Heart left ventricle (tissue), 16 donors: ENCODE data around the gene LPIN1. TPM values are rescaled to one million over a fixed set of nuclear protein-coding genes. Genes with fewer than 3 reads are reported as not detected.

ENCODE experiments used
- ATAC-seq, 4 donors: fragments of 200-7000 bp; cut with Tn5 transposase; one replicate each; pipeline ENCODE4 v1.9.1; 2020 to 2022; ENCODE audit warnings: moderate library complexity in 4 of 4, mild to moderate bottlenecking in 3 of 4, moderate number of reproducible peaks in 1 of 4
- DNase-seq, 5 donors: peaks; one replicate each; pipeline ENCODE4 v3.0.0-alpha.2; 2020
- H3K27ac ChIP-seq, 12 donors: fragments of 200-600 bp; sonication (generic) in 4 of 12; one replicate each; pipeline versions ENCODE4 v1.5.0 to v1.8.0; 2016 to 2022; ENCODE audit warnings: mild to moderate bottlenecking in 2 of 12
- H3K27me3 ChIP-seq, 9 donors: fragments of 200-600 bp; sonication (generic) in 2 of 9; one replicate each; pipeline versions ENCODE4 v1.5.1 to v1.8.0; 2016 to 2022; ENCODE audit warnings: mild to moderate bottlenecking in 3 of 9
- H3K36me3 ChIP-seq, 9 donors: fragments of 200-600 bp; sonication (generic) in 2 of 9; one replicate each; pipeline versions ENCODE4 v1.5.0 to v1.8.0; 2018 to 2022; ENCODE audit warnings: mild to moderate bottlenecking in 2 of 9
- H3K4me1 ChIP-seq, 12 donors: fragments of 200-600 bp; sonication (generic) in 4 of 12; one replicate each; pipeline versions ENCODE4 v1.5.0 to v1.8.0; 2016 to 2022; ENCODE audit warnings: mild to moderate bottlenecking in 3 of 12
- H3K4me3 ChIP-seq, 12 donors: fragments of 200-600 bp; sonication (generic) in 4 of 12; one replicate each; pipeline versions ENCODE4 v1.5.0 to v1.8.0; 2017 to 2022; ENCODE audit warnings: mild to moderate bottlenecking in 9 of 12, moderate library complexity in 4 of 12
- H3K9me3 ChIP-seq, 12 donors: fragments of 200-600 bp; sonication (generic) in 4 of 12; one replicate each; pipeline versions ENCODE4 v1.5.0 to v1.8.0; 2016 to 2022; ENCODE audit warnings: mild to moderate bottlenecking in 1 of 12
- CTCF ChIP-seq, 12 donors: fragments of 200-600 bp; sonication (generic) in 4 of 12; IDR thresholded peaks; one replicate each; pipeline versions ENCODE4 v1.5.0 to v1.8.0; 2018 to 2022; ENCODE audit warnings: antibody characterized with exemption in 12 of 12, mild to moderate bottlenecking in 5 of 12
- POLR2A ChIP-seq, 2 donors: fragments of 450-650 bp; IDR thresholded peaks; one replicate each; pipeline ENCODE4 v1.6.1; 2017; ENCODE audit warnings: antibody characterized with exemption in 2 of 2, mild to moderate bottlenecking in 2 of 2, moderate library complexity in 2 of 2
- WGBS, 4 donors: extraction: QIAGEN DNeasy Blood & Tissue Kit in 2 of 4; methylation state at CpG; one replicate each; pipeline versions ENCODE4 v1.1.5 to v1.1.7; 2013 to 2018; 5-methylcytosine and 5-hydroxymethylcytosine counted together
- intact Hi-C, 10 donors: fragments of 100-400 bp; cut with DNase I; formaldehyde crosslinking; loops; one replicate each; pipeline versions ENCODE4 v1.11.1 to v1.14.2; 2022
- polyA plus RNA-seq, 2 donors: library from polyadenylated mRNA; stranded (reverse); fragments of 200-250 nt; gene quantifications; one replicate each; pipeline ENCODE4 v1.2.3, GENCODE V29; 2013
- total RNA-seq, 9 donors: library from RNA; depleted of rRNA in 2 of 9; stranded (reverse); fragments of >200 nt in 2 of 9; fragmentation: NEBNext Ultra II Directional in 3 of 9; extraction: Animal tissue kit (Norgen Biotek cat#: 25700) in 3 of 9; gene quantifications; one replicate each; pipeline versions ENCODE4 v1.1.0 to v1.2.4, GENCODE V29; 2016 to 2023
- donor health status: ischemic (EF 13 %, LVEDD 7.1; RV severe dilation, severe dysfunction).
- donor health status: healthy with polysubstance abuse.
- donor health status: DM: no; HTN: yes; CAD: no.
- donor health status: DM: no; HTN: no; CAD: no.
- donor health status: ischemic (EF 25% LVEDD 6.9; RV normal size, moderate dysfunction).
- donor health status: ischemic (EF 25% LVEDD 5.7; RV mildly dilated, moderate dysfunction).
- donor health status: healthy.
- donor health status: DM: yes; HTN: yes; CAD: no.
- donor health status: ischemic (EF 35%, LVEDD 5.7; RV mildly dilated, moderate dysfunction).
- donor health status: nonischemic (EF 11% LVEDD 7.7; RV severe dilation, severe dysfunction).
- donor health status: DM: yes; HTN: yes; CAD: no.
- donor health status: PGD.
- donor health status: ischemic (EF 29% LVEDD 5.4; RV normal size, mild dysfunction).
- donor health status: nonischemic (EF 23%, LVEDD 6.1; RV moderate dilation, normal function).

Gene LPIN1
- total and polyA plus RNA-seq, 11 donors, result 15.0 to 57.1 (median 43.8) TPM

- Histone ChIP-seq H3K9me3 (no peaks in the 10 kb centered on the region), H3K4me1 (peaks cover 0 to 22% (median 0%) of the 10 kb centered on the region in 12 donors), H3K4me3 (no peak overlapping the region), H3K36me3 (no peaks in the 10 kb centered on the region), H3K27me3 (peaks cover 0 to 10% (median 3%) of the 10 kb centered on the region in 9 donors), H3K27ac (no peak overlapping the region)
- intact Hi-C loops, result no loop called here
- 69 to 76% (median 74%) methylated on average over 5 of the region's 5 CpGs for WGBS, 4 donors
- DNase-seq (no peak), ATAC-seq (no peak)
- TF ChIP-seq CTCF (IDR thresholded peaks at IDR 0.05), result no peak
- TF ChIP-seq POLR2A (IDR thresholded peaks at IDR 0.05), result no peak
Measured at GRCh38 chr2:11718606-11719005, 27.8 kb upstream of the LPIN1 start.

- no peak overlapping the region for H3K4me3 ChIP-seq
- WGBS, 4 donors, result 54 to 66% (median 59%) methylated on average over 6 of the region's 6 CpGs
- ATAC-seq, result no peak
- H3K4me1 ChIP-seq, result peaks cover 0 to 22% (median 0%) of the 10 kb centered on the region in 12 donors
- no peak for TF ChIP-seq CTCF (IDR thresholded peaks at IDR 0.05)
- TF ChIP-seq POLR2A (IDR thresholded peaks at IDR 0.05), result no peak
- H3K27me3 ChIP-seq, result peaks cover 0 to 10% (median 3%) of the 10 kb centered on the region in 9 donors
- DNase-seq, result no peak
- H3K9me3 ChIP-seq, result no peaks in the 10 kb centered on the region
- H3K36me3 ChIP-seq, result no peaks in the 10 kb centered on the region
- intact Hi-C loops, result no loop called here
- no peak overlapping the region for H3K27ac ChIP-seq
Measured at GRCh38 chr2:11719230-11719977, 27.0 kb upstream of the LPIN1 start.

- Histone ChIP-seq H3K27ac (no peak overlapping the region), H3K9me3 (no peaks in the 10 kb centered on the region), H3K4me3 (no peak overlapping the region), H3K27me3 (peaks cover 0 to 10% (median 3%) of the 10 kb centered on the region in 9 donors), H3K4me1 (peaks cover 0 to 22% (median 0%) of the 10 kb centered on the region in 12 donors), H3K36me3 (no peaks in the 10 kb centered on the region)
- TF ChIP-seq CTCF (IDR thresholded peaks at IDR 0.05), result no peak
- TF ChIP-seq POLR2A (IDR thresholded peaks at IDR 0.05), result no peak
- DNase-seq (no peak), ATAC-seq (no peak)
- WGBS, 4 donors, result 67 to 76% (median 71%) methylated on average over 7 of the region's 7 CpGs
- intact Hi-C loops, result no loop called here
Measured at GRCh38 chr2:11720752-11721151, 25.7 kb upstream of the LPIN1 start.

- ATAC-seq, result no peak
- intact Hi-C loops, result no loop called here
Measured at GRCh38 chr2:11722292-11723060, 24.0 kb upstream of the LPIN1 start.

More at GRCh38 chr2:11722292-11723060, 24.0 kb upstream of the LPIN1 start:
- Histone ChIP-seq H3K27me3 (peaks cover 0 to 10% (median 3%) of the 10 kb centered on the region in 9 donors), H3K9me3 (no peaks in the 10 kb centered on the region), H3K4me3 (no peak overlapping the region), H3K27ac (no peak overlapping the region), H3K4me1 (peaks cover 0 to 12% (median 0%) of the 10 kb centered on the region in 12 donors), H3K36me3 (no peaks in the 10 kb centered on the region)
- TF ChIP-seq POLR2A (IDR thresholded peaks at IDR 0.05) (no peak), CTCF (IDR thresholded peaks at IDR 0.05) (no peak)
- WGBS, 4 donors, result 77 to 89% (median 84%) methylated on average over 3 of the region's 3 CpGs
- DNase-seq, result no peak
